HG03575 (cell line): ENCODE measurements around the gene GPSM1.

ENCODE experiments used
- ATAC-seq: cut with Tn5 transposase; IDR thresholded peaks from one replicate; pipeline ENCODE4 v1.9.1; 2021; ENCODE audit not compliant: unreplicated experiment, insufficient number of reproducible peaks, low FRiP score; ENCODE audit errors: extremely low read depth

GPSM1 gene

GRCh38 chr9:136289651-136290507, 37.5 kb upstream of the GPSM1 start:
- ATAC-seq: no peak

DNA sequence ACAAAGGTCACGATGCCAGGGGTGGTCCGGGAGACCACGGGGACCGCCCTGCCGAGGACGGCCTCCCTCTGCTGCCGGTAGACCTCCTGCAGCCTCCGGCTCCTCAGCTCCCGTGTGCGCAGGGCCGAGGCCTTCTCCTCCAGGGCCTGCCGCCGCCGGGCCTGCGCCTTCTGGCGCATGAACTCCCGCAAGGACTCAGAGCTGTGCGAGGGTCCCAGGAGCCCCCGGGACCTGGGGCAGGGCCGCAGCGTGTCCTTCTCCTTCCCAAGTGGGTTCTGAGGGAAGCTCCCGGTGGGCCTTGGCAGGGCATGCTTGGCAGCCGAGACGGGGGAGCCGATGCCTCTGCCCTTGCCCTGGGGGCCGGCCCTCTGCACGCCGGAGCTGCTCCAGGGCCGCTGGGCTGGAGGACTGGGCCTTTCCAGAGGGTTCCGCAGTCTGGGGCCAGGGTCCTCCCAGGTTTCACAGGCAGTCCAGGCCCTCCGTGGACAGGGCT, 36.8 kb upstream of the GPSM1 start:
- no peak for ATAC-seq

GRCh38 chr9:136291306-136292025, 35.9 kb upstream of the GPSM1 start:
- no peak for ATAC-seq

GRCh38 chr9:136292026-136292538, 35.3 kb upstream of the GPSM1 start:
- no peak for ATAC-seq

DNA sequence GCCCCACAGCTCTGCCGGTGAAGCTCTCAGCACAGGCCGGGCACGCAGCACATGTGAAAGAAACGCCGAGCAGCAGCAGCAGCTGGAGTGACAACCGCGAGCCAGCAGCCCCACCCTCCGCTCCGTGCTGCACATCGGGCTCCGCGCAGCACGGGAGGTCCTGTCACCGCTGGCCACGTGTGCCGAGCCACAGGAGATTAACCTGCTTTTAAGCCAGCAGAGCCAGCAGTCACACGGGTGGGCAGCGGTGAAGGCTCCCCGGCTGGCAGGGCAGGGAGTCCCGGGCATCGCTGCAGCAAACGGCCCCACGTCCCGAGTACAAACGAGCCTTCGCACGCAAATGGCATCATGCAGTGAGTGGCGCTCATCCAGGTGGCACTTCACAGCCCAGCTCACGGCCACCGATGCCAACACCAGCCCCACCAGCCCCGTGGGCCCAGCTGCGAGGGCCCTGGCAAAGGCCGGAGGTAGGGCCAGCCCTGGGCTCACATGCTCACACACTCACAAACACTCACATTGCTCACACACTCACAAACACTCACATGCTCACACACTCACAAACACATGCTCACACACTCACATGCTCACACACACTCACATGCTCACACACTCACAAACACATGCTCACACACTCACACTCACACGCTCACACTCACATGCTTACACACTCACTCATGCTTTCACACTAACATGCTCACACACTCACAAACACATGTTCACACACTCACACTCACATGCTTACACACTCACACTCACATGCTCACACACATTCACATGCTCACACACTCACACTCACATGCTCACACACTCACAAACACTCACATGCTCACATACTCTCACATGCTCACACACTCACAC, 34.5 kb upstream of the GPSM1 start:
- ATAC-seq: no peak

GRCh38 chr9:136293476-136294077, 33.8 kb upstream of the GPSM1 start:
- ATAC-seq: no peak

DNA sequence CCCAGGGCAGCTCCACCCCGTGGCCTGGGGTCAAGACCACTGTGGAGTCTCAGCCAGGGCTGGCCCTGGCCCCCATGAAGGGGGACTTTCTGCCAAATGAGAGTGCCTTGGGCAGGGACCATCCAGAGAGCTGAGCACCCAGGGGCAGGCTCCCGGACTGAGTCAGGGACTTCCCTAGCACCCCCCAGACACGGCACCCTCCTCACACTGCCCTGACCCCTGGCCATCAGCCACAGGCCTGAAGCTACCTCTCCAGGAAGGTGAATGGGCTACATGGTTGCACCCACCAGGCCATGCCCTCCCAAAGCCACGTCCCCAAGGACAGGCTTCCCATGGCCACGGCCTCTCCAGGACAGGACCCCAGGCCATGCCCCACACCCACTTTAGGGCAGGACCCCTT, 32.9 kb upstream of the GPSM1 start:
- ATAC-seq: no peak

DNA sequence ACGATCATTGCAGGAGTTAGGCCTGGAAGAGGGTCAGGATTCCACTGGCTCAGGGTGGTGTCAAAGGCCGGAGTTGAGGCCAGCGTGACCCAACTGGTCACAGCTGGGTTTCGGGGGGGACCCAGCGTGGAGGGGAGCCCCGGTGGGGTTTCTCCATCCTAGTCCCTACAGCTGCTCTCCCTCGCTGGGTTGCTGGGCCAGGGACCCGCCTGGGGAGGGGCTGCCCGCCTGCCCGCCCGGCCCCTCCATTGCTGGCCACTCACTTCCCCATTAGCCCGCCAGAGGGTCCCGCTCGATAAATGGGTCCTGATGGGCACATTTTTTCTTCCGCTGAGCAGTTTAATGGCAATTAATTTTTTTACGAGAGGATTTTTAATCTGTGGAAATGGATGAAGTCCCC, 32.3 kb upstream of the GPSM1 start:
- ATAC-seq: no peak

DNA sequence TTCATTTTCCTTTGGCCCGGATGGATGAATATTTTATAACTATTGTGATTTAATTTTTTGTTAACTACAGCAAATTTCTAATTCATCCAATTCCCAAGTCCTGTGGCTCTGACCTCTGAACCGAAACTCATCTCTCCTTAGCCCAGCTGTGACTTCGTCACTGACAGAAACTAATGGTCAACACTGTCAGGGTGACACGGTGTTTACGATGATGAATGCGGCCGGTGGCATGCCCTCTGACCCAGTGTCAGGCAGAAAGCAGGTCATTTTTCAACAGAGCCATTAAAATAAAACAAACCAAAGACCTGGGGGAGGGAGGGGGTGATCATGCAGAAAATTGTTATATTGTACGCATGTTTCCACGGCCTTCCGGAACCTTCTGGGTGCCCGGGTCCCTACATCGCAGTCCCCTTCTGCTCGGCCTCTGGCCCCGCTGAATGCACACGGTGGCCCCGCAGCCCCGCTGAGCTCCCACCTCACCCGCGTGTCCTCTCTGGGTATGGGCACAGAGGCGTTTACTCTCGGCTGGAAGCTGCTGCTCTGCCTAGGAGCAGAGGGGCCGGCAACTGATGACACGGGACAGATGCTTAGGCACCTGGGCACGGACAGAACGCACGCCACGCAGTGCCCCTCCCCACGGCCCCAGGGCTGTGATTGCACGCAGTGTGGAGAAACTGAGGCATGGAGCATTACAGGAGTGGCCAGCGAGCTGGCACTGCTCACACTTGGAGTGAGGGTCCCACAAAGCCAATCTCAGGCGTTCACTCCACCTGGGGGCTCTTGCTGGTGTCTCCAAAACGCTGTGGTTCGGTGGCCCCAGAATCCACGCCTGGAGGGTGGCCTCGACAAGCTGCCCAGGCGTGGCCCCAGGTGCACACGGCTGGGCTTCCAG, 31.6 kb upstream of the GPSM1 start:
- no peak for ATAC-seq

GRCh38 chr9:136296434-136297015, 30.8 kb upstream of the GPSM1 start:
- no peak for ATAC-seq

DNA sequence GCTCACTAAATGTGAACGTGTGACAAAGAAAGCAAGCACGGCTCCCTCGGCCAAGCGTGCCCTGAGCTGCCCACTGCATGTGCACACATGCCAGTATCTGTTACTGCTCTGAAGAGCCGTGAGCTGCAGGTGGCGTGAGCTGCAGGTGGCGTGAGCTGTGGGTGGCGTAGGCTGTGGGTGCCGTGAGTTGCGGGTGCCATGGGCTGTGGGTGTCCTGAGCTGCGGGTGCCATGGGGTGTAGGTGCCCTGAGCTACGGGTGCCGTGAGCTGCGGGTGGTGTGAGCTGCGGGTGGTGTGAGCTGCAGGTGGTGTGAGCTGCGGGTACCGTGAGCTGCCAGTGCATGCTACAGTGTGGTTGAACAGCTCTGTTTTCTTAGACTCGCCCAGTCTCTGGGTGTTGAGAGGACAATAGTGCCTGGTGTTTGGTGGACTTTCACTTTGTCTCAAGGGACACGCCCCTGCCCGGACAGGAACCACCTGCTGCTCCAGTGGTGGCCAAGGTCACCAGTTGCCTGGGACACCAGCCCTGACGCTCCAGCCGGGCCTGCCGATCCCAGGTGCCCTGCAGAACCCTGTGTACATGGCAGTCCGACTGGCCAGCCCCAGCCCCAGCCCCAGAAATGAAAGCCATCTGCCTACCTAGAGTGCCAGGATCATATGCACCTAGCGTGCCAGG, 30.2 kb upstream of the GPSM1 start:
- ATAC-seq: no peak

- ATAC-seq: no peak
These were observed 29.3 kb upstream of the GPSM1 start for GRCh38 chr9:136297766-136298735.

DNA sequence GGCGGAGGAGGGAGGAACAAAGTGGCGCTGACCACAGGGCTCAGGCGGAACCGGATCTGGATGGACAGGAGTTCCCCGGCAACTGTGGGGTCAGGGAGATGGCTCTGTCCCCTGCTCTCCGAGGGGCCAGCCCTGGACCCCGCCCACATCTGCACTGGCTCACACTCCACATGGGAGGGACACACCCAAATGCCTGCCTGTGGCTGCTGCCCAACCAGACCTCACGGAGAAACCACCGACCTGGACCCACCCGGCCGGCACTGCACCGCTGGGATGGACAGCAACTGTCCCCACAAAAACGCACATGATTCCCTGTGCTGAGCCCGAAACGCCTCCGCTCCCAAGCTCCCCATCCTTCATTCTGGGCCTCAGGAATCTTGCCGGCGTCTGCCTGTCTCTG, 28.2 kb upstream of the GPSM1 start:
- ATAC-seq: no peak

DNA sequence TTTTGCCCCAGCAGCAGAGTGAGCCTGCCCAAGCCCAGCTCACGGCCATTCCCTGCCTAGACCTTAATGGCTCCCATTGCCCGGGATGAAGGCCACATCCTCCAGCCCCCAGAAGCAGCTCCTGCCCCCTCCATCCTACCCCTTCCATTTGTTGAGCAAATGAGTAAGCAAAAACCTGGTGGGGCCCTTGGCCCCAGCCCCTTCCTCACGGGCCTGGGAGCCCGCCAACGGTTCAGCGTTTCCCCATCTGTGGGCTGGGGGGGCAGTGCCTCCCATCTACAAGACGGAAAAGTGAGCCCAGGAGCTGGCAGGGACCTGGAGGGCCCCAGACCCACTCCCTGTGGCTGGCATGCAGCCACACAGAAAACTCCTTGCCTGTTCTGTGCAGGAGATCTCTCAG, 27.8 kb upstream of the GPSM1 start:
- no peak for ATAC-seq

GRCh38 chr9:136300016-136300545, 27.3 kb upstream of the GPSM1 start:
- ATAC-seq: no peak

DNA sequence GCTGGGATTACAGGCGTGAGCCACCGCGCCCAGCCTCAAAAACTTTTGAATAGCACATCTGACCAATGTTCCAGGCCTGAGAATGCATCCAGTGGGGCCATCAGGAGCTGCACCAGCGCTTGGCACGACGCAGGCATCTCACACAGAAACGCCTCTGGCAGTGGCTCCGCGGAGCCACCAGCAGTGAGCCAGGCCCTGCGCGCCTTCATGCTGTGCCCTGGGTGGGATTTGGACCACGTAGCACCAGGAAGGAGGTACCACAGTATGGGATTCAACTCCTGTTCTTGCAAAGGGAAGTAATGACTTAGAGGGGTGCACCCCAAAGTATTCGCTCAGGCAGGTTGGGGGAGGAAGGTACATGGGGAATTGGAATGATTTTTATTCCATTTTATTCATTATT, 26.5 kb upstream of the GPSM1 start:
- no peak for ATAC-seq
